Immature natural killer cell (primary cell): Measurements from ENCODE around the gene LLCFC1. TPM values are rescaled to one million over a fixed set of nuclear protein-coding genes. Genes with fewer than 3 reads are reported as not detected.

Source experiments
- DNase-seq, 3 donors: peaks; one replicate each; pipeline ENCODE4 v3.0.0; 2022; ENCODE audit warnings: mixed read lengths in 1 of 3
- H3K27ac Mint-ChIP-seq, 6 donors: one replicate each; pipeline ENCODE4 v1.8.0; 2020; ENCODE audit warnings: mixed read lengths in 6 of 6, mild to moderate bottlenecking in 5 of 6, inconsistent platforms in 4 of 6, moderate library complexity in 3 of 6
- H3K27me3 Mint-ChIP-seq, 3 donors: one replicate each; pipeline ENCODE4 v1.8.0; 2020 to 2021; ENCODE audit warnings: low read depth in 3 of 3, mild to moderate bottlenecking in 3 of 3, mixed read lengths in 3 of 3, moderate library complexity in 3 of 3, inconsistent platforms in 1 of 3
- H3K36me3 Mint-ChIP-seq, 3 donors: one replicate each; pipeline ENCODE4 v1.8.0; 2020; ENCODE audit warnings: mixed read lengths in 3 of 3, inconsistent platforms in 2 of 3, mild to moderate bottlenecking in 2 of 3
- H3K4me1 Mint-ChIP-seq, 2 donors: one replicate each; pipeline ENCODE4 v1.8.0; 2020; ENCODE audit warnings: inconsistent platforms in 2 of 2, mild to moderate bottlenecking in 2 of 2, mixed read lengths in 2 of 2, moderate library complexity in 1 of 2
- H3K4me3 Mint-ChIP-seq, 5 donors: one replicate each; pipeline ENCODE4 v1.8.0; 2020; ENCODE audit warnings: mild to moderate bottlenecking in 5 of 5, mixed read lengths in 5 of 5, inconsistent platforms in 3 of 5, moderate library complexity in 3 of 5
- H3K9me3 Mint-ChIP-seq, 6 donors: one replicate each; pipeline ENCODE4 v1.8.0; 2020; ENCODE audit warnings: mild to moderate bottlenecking in 6 of 6, mixed read lengths in 6 of 6, inconsistent platforms in 4 of 6, moderate library complexity in 3 of 6
- polyA plus RNA-seq, 3 donors: library from polyadenylated mRNA; unstranded; fragments of 300-500 nt; fragmentation: Illumina TruSeq; gene quantifications; one replicate each; pipeline ENCODE4 v1.2.3, GENCODE V29; 2021

Gene LLCFC1
- polyA plus RNA-seq, 3 donors from 2014 or later, result not detected

GRCh38 chr7:142901426-142902259, 37.6 kb upstream of the LLCFC1 start:
- no peak overlapping the region for H3K4me3 Mint-ChIP-seq

GRCh38 chr7:142904128-142904527, 35.2 kb upstream of the LLCFC1 start:
- Mint-ChIP-seq H3K36me3 (no peaks in the 10 kb centered on the region), H3K9me3 (no peaks in the 10 kb centered on the region), H3K27me3 (peaks cover 2 to 19% (median 2%) of the 10 kb centered on the region in 3 donors), H3K27ac (no peak overlapping the region), H3K4me1 (peaks cover 0 to 1% of the 10 kb centered on the region in 2 donors), H3K4me3 (no peak overlapping the region)
- no peak for DNase-seq

More at GRCh38 chr7:142901426-142902259, 37.6 kb upstream of the LLCFC1 start:
- Mint-ChIP-seq H3K27me3 (peaks cover 2 to 13% (median 3%) of the 10 kb centered on the region in 3 donors), H3K27ac (no peak overlapping the region), H3K9me3 (no peaks in the 10 kb centered on the region), H3K36me3 (no peaks in the 10 kb centered on the region), H3K4me1 (no peaks in the 10 kb centered on the region)
- DNase-seq, result no peak

GRCh38 chr7:142905759-142906158, 33.5 kb upstream of the LLCFC1 start:
- Mint-ChIP-seq H3K36me3 (no peaks in the 10 kb centered on the region), H3K9me3 (no peaks in the 10 kb centered on the region), H3K27me3 (peaks cover 2 to 15% (median 2%) of the 10 kb centered on the region in 3 donors), H3K4me3 (no peak overlapping the region), H3K4me1 (peaks cover 0 to 1% of the 10 kb centered on the region in 2 donors), H3K27ac (no peak overlapping the region)
- no peak for DNase-seq

- Mint-ChIP-seq H3K27ac (no peak overlapping the region), H3K36me3 (no peaks in the 10 kb centered on the region), H3K27me3 (peaks cover 2 to 15% (median 2%) of the 10 kb centered on the region in 3 donors), H3K4me3 (no peak overlapping the region), H3K9me3 (no peaks in the 10 kb centered on the region), H3K4me1 (peaks cover 0 to 1% of the 10 kb centered on the region in 2 donors)
- DNase-seq, result no peak
These were observed 32.6 kb upstream of the LLCFC1 start for GRCh38 chr7:142906643-142907042.

DNA sequence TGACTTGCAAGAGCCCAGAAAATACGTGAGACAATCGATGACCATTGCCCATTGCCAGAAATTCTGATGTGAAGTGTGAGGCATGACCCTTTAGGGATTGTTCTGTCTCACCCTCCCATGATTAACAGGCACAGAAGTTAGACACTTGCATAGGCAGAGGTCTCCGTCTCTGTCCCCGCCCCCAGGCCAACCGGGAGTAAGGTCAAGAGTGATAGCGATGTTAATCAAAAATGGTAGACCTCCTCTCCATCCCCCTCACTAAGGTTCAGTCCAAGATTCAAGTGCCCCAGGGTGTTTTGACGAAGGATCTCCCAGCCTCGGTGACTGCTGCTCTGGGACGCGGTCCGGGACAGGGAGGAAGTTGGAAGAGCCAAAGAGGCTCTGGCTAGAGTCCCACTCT, 31.0 kb upstream of the LLCFC1 start:
- no peaks in the 10 kb centered on the region for H3K36me3 Mint-ChIP-seq
- H3K9me3 Mint-ChIP-seq, result no peaks in the 10 kb centered on the region
- H3K27me3 Mint-ChIP-seq, result peaks cover 2 to 8% (median 2%) of the 10 kb centered on the region in 3 donors
- H3K27ac Mint-ChIP-seq, result no peak overlapping the region
- DNase-seq, result no peak
- H3K4me1 Mint-ChIP-seq, result peaks cover 0 to 1% of the 10 kb centered on the region in 2 donors
- no peak overlapping the region for H3K4me3 Mint-ChIP-seq

DNA sequence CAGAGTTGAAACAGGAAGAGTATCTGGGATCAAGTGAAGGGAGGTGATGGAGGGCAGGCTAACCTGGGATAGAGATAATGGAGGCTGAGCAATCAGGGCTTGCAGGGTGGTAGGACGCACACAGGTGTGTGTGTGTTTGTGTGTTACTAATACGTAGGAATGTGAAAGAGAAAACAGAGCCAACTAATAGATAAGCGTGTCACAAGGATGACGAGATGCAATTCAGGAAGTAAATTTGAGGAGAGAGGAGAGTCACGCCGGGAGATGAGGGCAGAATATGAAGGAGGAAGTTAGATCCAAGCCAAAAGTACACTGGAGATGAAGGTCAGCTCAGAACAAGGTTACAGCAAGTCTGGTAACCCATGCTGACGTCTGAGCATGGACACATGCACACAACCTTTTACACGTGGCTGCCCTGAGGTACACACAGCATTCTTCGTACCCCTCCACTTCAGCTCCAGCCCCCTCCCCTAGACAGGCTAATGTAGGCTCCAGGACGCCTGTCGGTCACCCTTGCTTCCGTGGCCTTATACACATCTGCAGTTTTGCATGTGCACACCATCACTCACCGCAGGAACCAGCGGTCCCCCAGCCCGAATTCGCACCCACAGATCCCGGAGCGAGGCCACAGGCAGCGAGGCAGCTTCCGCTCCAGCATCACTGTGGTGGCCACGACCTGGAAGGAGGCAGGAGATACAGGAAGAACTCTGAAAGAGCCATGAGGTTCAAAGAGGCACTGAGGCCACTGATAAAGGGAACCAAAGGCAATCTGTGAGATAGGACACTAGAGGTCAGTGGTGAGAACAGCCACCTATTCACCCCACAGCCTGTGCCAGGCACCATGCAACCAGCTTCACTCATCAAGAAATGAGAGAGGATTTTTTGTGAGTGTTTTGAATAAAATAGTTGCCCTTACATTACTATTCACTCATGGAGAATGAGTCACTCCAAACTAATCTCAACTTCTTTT, 30.1 kb upstream of the LLCFC1 start:
- H3K4me3 Mint-ChIP-seq, result no peak overlapping the region
- no peaks in the 10 kb centered on the region for H3K36me3 Mint-ChIP-seq
- DNase-seq, result no peak
- peaks cover 0 to 1% of the 10 kb centered on the region in 2 donors for H3K4me1 Mint-ChIP-seq
- peaks cover 2 to 8% (median 3%) of the 10 kb centered on the region in 3 donors for H3K27me3 Mint-ChIP-seq
- no peak overlapping the region for H3K27ac Mint-ChIP-seq
- no peaks in the 10 kb centered on the region for H3K9me3 Mint-ChIP-seq

DNA sequence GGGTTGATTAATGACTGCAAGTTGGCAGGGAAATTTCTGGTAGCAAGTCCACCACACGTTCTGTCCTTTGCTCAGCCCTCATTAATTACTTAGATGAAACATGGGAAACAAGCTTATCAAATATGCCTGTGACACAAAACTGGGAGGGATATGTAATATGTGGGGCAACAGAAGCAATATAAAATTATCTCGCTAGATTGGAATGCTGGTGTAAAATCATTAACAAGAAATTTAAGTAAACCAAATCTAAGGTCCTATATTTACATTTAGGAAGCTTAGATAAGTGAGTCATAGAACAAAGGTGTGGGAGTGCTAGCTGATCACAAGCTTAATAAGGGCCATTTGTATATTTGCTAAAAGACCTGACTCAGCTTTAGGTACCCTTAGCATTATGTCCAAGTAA, 29.3 kb upstream of the LLCFC1 start:
- Mint-ChIP-seq H3K36me3 (no peaks in the 10 kb centered on the region), H3K9me3 (no peaks in the 10 kb centered on the region), H3K27me3 (peaks cover 2 to 8% (median 3%) of the 10 kb centered on the region in 3 donors), H3K4me1 (peaks cover 0 to 1% of the 10 kb centered on the region in 2 donors), H3K27ac (no peak overlapping the region), H3K4me3 (no peak overlapping the region)
- DNase-seq, result no peak

- peaks cover 2 to 8% (median 3%) of the 10 kb centered on the region in 3 donors for H3K27me3 Mint-ChIP-seq
- no peak overlapping the region for H3K4me3 Mint-ChIP-seq
- no peaks in the 10 kb centered on the region for H3K9me3 Mint-ChIP-seq
- H3K27ac Mint-ChIP-seq, result no peak overlapping the region
- peaks cover 0 to 1% of the 10 kb centered on the region in 2 donors for H3K4me1 Mint-ChIP-seq
- H3K36me3 Mint-ChIP-seq, result no peaks in the 10 kb centered on the region
- no peak for DNase-seq
These were observed 28.8 kb upstream of the LLCFC1 start for GRCh38 chr7:142910481-142910880.

DNA sequence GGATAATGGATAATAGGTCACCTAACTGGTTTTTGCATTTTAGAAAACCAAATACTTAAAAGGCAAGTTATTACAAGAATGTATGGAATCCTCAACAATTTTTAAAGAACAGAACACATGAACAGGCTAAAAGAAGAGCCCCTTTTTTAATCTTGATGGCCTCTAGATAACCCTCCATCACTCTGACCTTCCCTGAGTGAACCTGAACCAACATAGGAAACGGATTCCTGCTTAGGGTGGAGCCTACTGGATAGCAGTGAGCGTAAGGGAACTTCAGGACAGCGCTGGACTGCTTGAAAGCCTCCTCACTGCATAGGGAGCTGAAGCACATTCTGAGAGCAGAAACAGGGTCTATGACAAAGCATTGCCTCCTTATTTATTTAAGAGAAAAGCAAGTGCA, 26.2 kb upstream of the LLCFC1 start:
- H3K4me1 Mint-ChIP-seq, result peaks cover 0 to 1% of the 10 kb centered on the region in 2 donors
- no peak overlapping the region for H3K4me3 Mint-ChIP-seq
- no peak for DNase-seq
- H3K27me3 Mint-ChIP-seq, result peaks cover 0 to 1% (median 0%) of the 10 kb centered on the region in 3 donors
- no peak overlapping the region for H3K27ac Mint-ChIP-seq
- no peaks in the 10 kb centered on the region for H3K9me3 Mint-ChIP-seq
- H3K36me3 Mint-ChIP-seq, result no peaks in the 10 kb centered on the region

GRCh38 chr7:142913566-142913965, 25.7 kb upstream of the LLCFC1 start:
- Mint-ChIP-seq H3K4me3 (no peak overlapping the region), H3K27ac (no peak overlapping the region), H3K4me1 (peaks cover 0 to 1% of the 10 kb centered on the region in 2 donors), H3K27me3 (peaks cover 0 to 1% (median 0%) of the 10 kb centered on the region in 3 donors), H3K36me3 (no peaks in the 10 kb centered on the region), H3K9me3 (no peaks in the 10 kb centered on the region)
- no peak for DNase-seq

GRCh38 chr7:142914121-142914520, 25.2 kb upstream of the LLCFC1 start:
- Mint-ChIP-seq H3K27me3 (peaks cover 0 to 1% (median under 1%) of the 10 kb centered on the region in 3 donors), H3K4me1 (no peaks in the 10 kb centered on the region), H3K4me3 (no peak overlapping the region), H3K36me3 (no peaks in the 10 kb centered on the region), H3K9me3 (no peaks in the 10 kb centered on the region), H3K27ac (no peak overlapping the region)
- no peak for DNase-seq

- Mint-ChIP-seq H3K27me3 (peaks cover 0 to 2% (median 1%) of the 10 kb centered on the region in 3 donors), H3K9me3 (no peaks in the 10 kb centered on the region), H3K4me3 (no peak overlapping the region), H3K27ac (no peak overlapping the region), H3K36me3 (no peaks in the 10 kb centered on the region), H3K4me1 (no peaks in the 10 kb centered on the region)
- no peak for DNase-seq
These were observed 24.0 kb upstream of the LLCFC1 start for GRCh38 chr7:142915315-142915714.

GRCh38 chr7:142916508-142916907, 22.8 kb upstream of the LLCFC1 start:
- no peak overlapping the region for H3K4me3 Mint-ChIP-seq
- no peaks in the 10 kb centered on the region for H3K9me3 Mint-ChIP-seq
- H3K27ac Mint-ChIP-seq, result no peak overlapping the region
- DNase-seq, result no peak
- no peaks in the 10 kb centered on the region for H3K36me3 Mint-ChIP-seq
- H3K4me1 Mint-ChIP-seq, result no peaks in the 10 kb centered on the region
- H3K27me3 Mint-ChIP-seq, result peaks cover 0 to 2% (median 1%) of the 10 kb centered on the region in 3 donors

DNA sequence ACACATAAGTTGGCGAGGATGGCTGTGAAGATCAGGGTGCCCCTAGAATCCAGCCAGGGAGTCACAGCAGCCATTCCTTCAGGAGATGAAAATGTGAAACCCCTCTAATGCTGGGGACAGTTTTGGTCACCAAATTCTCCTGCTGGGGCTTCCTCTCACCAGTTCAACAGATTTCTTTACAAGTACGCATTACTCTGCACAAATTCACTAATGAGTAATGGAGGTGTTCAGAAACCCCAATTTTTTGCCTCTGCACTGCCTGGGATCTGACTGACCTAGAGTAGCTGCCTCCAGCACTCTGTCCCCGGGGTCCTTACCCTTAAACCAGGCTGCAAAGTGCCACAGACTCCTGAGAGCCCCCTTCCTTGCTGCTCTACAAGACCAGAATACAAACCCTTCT, 21.8 kb upstream of the LLCFC1 start:
- Mint-ChIP-seq H3K27ac (no peak overlapping the region), H3K4me3 (no peak overlapping the region), H3K9me3 (no peaks in the 10 kb centered on the region), H3K27me3 (peaks cover 0 to 2% (median 1%) of the 10 kb centered on the region in 3 donors), H3K36me3 (no peaks in the 10 kb centered on the region), H3K4me1 (no peaks in the 10 kb centered on the region)
- DNase-seq, result no peak
